ENCODE measurements around the gene SATB1.

Gene SATB1

GRCh38 chr3:18345015-18345367 lies 80.1 kb downstream of the SATB1 start:
- no peaks in the 10 kb centered on the region for H3K27me3 ChIP-seq (ENCODE audit: insufficient read depth, low read depth)
- H3K4me1 ChIP-seq (ENCODE audit: low read depth, poor library complexity, severe bottlenecking): no peaks in the 10 kb centered on the region
- H3K9ac ChIP-seq: no peak overlapping the region
- no peaks in the 10 kb centered on the region for H3K79me2 ChIP-seq (ENCODE audit: insufficient read depth, low read depth)
- H3K27ac ChIP-seq: no peak overlapping the region
- H3K36me3 ChIP-seq (ENCODE audit: insufficient read depth): no peaks in the 10 kb centered on the region
- no peak overlapping the region for H3K4me3 ChIP-seq (IDR thresholded peaks at IDR 0.05; ENCODE audit: insufficient read depth, low read depth, low read length)
- TF ChIP-seq CTCF (conservative IDR thresholded peaks at IDR 0.05; ENCODE audit: low read depth, low read length): no peak
- H2AFZ ChIP-seq (ENCODE audit: low read depth): no peak overlapping the region
- no peaks in the 10 kb centered on the region for H4K20me1 ChIP-seq (ENCODE audit: insufficient read depth)
- no peak overlapping the region for H3K4me2 ChIP-seq

- no peaks in the 10 kb centered on the region for H3K36me3 ChIP-seq (ENCODE audit: insufficient read depth)
Measured at GRCh38 chr3:18344306-18345014, 80.7 kb downstream of the SATB1 start.

GRCh38 chr3:18343809-18344208 lies 81.3 kb downstream of the SATB1 start:
- Histone ChIP-seq H3K4me2 (no peak overlapping the region), H3K4me3 (IDR thresholded peaks at IDR 0.05; ENCODE audit: insufficient read depth, low read depth, low read length) (no peak overlapping the region), H3K79me2 (ENCODE audit: insufficient read depth, low read depth) (no peaks in the 10 kb centered on the region), H2AFZ (ENCODE audit: low read depth) (no peak overlapping the region), H4K20me1 (ENCODE audit: insufficient read depth) (no peaks in the 10 kb centered on the region), H3K9ac (no peak overlapping the region), H3K4me1 (ENCODE audit: low read depth, poor library complexity, severe bottlenecking) (no peaks in the 10 kb centered on the region), H3K27ac (no peak overlapping the region), H3K36me3 (ENCODE audit: insufficient read depth) (no peaks in the 10 kb centered on the region), H3K27me3 (ENCODE audit: insufficient read depth, low read depth) (no peaks in the 10 kb centered on the region)
- no peak for TF ChIP-seq CTCF (conservative IDR thresholded peaks at IDR 0.05; ENCODE audit: low read depth, low read length)

More at GRCh38 chr3:18344306-18345014, 80.7 kb downstream of the SATB1 start:
- no peaks in the 10 kb centered on the region for H3K79me2 ChIP-seq (ENCODE audit: insufficient read depth, low read depth)
- no peak overlapping the region for H3K27ac ChIP-seq
- no peak overlapping the region for H3K9ac ChIP-seq
- no peak overlapping the region for H3K4me3 ChIP-seq (IDR thresholded peaks at IDR 0.05; ENCODE audit: insufficient read depth, low read depth, low read length)
- H3K4me1 ChIP-seq (ENCODE audit: low read depth, poor library complexity, severe bottlenecking): no peaks in the 10 kb centered on the region
- H3K4me2 ChIP-seq: no peak overlapping the region
- H4K20me1 ChIP-seq (ENCODE audit: insufficient read depth): no peaks in the 10 kb centered on the region
- H3K27me3 ChIP-seq (ENCODE audit: insufficient read depth, low read depth): no peaks in the 10 kb centered on the region
- H2AFZ ChIP-seq (ENCODE audit: low read depth): no peak overlapping the region
- TF ChIP-seq CTCF (conservative IDR thresholded peaks at IDR 0.05; ENCODE audit: low read depth, low read length): no peak

- no peaks in the 10 kb centered on the region for H3K4me1 ChIP-seq (ENCODE audit: low read depth, poor library complexity, severe bottlenecking)
- no peak overlapping the region for H3K9ac ChIP-seq
- no peaks in the 10 kb centered on the region for H4K20me1 ChIP-seq (ENCODE audit: insufficient read depth)
- H2AFZ ChIP-seq (ENCODE audit: low read depth): no peak overlapping the region
- TF ChIP-seq CTCF (conservative IDR thresholded peaks at IDR 0.05; ENCODE audit: low read depth, low read length): no peak
- H3K79me2 ChIP-seq (ENCODE audit: insufficient read depth, low read depth): no peaks in the 10 kb centered on the region
- no peak overlapping the region for H3K4me2 ChIP-seq
- H3K27me3 ChIP-seq (ENCODE audit: insufficient read depth, low read depth): no peaks in the 10 kb centered on the region
- H3K36me3 ChIP-seq (ENCODE audit: insufficient read depth): no peaks in the 10 kb centered on the region
- H3K27ac ChIP-seq: no peak overlapping the region
- H3K4me3 ChIP-seq (IDR thresholded peaks at IDR 0.05; ENCODE audit: insufficient read depth, low read depth, low read length): no peak overlapping the region
Measured at GRCh38 chr3:18338827-18339514, 86.2 kb downstream of the SATB1 start.

All from KMS-11 (cell line).